ENCODE data around the gene PHF19.
A peak's percentile ranks its signal among the peaks of the same experiment; 100 is the strongest.

PHF19 gene

DNA sequence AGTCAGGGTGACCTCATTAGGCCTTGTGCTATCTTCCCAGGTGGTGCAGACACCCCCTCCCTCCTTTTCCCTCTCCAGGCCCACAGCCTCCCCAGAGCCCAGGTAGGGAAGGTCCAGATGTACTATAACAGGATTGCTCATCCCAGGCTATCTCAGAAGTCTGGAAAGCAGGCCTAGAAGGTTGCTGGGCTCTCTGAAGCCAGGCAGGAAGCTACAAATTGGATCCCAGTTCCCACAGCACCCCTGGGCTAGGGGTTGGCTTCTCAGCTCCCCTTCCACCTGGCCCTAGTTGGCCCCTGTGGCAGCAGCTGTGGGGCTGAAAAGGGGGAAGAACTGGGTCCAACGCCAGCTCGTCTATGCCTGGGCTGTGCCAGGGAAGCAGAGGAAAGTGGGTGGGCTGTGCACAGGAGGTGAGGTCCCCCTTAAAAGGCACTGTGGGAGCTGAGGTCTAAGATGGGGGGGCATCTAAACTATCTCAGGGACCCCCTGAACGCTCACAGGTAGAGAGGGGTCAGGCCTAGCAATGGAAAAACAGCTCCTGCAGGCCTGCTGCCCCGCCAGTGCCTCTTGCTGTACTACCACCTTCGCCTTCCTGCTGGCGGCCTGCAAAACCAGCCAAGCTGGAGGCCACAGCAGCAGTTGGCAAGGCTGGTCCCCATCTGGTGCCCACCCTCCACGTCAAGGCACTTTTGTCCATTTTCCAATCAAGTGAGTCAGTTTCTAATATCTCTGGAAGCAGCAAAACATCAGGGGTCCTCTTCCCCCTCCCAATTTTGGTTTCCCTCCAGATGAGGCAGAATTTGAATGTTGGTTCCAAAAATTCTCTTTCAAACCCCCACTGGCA, 20.9 kb downstream of the PHF19 start:
- DNase-seq (ENCODE audit: low read depth in 3 of 3, low spot score in 1 of 3): no peak

DNA sequence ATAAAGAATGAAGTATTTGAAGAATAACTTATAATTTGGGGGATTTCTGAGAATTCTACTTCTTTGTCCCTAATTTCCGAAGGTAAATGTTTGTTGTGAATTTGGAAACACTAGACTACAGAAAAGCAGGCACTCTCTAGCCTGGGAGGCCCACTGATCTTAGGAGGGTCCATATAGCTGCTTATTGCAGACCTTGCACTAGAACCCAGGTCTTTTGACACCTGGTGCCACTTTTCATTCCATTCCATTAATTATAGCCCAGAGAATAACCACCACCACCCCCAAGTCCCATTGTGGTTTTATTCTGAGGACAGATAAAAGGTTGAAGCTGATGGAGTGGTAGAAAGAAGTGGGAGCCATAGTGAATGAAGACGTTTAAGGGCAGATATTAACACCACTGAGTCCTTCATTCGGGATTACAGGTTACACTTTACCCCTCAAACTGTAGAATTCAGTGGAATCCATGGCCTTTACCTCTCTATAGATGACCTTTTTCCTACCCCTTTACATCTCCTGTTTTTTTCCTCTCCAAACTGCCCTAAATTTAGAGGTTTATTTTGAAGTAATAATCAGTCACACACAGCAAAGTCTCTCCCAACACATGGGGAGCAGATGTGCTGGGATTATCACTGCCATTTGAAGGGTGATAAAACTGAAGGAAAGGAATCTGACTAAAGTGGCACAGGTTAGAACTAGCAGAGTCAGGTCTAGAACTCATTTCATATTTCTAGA, 22.2 kb downstream of the PHF19 start:
- no peak for DNase-seq (ENCODE audit: low read depth in 3 of 3, low spot score in 1 of 3)

DNA sequence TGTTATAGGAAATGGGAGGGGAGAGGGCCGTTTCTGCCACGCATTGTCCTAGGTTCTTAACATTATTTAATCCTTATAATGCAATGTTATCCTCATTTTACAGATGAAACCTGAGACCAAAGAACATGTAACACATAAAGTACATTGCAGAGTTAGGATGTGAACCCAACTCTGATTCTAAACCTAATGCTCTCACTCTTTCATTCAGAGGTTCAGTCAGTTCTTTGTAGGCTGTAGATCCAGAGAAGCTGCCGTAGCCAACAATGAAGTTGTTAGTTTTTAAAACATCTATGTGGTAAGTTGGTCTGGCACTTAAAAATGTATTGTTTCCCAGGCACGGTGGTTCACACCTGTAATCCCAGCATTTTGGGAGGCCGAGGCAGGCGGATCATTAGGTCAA, 23.8 kb downstream of the PHF19 start:
- DNase-seq (ENCODE audit: low read depth in 3 of 3, low spot score in 1 of 3): no peak

DNA sequence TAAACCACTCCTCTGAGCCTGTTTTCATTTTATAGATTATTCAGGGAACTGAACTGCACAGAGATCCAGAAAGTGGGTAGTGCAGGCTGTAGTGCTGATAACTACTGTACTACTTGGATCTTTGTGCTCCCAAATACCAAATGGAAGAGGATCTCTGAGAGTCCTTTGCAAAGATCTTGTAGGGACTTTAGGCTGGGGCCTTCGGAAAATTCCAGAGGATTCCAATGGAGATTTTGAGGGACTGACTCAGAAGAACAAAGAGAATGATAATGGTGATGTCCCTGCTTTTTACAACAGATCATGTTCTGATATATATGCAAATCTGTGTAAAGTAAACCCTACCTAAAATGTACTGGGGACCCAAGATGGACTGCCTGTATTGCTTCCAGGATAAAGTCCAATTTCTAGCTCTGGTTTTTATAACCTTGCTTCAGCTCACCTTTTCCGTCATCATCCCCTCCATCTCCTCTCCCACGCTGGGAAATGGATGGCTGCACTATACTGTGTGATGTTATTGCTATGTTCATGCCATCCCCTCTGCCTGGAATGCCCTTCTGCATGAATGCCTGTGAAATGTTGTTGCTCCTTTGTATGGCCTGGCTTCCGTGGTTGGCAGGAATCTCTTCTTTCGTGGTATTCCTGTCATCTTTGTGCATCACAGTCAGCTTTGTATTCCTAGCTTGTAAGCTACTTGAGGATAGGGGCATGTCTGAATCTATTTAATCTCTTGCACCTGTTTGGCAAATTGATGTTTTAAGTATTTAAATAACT, 24.6 kb downstream of the PHF19 start:
- no peak for DNase-seq (ENCODE audit: low read depth in 3 of 3, low spot score in 1 of 3)

DNA sequence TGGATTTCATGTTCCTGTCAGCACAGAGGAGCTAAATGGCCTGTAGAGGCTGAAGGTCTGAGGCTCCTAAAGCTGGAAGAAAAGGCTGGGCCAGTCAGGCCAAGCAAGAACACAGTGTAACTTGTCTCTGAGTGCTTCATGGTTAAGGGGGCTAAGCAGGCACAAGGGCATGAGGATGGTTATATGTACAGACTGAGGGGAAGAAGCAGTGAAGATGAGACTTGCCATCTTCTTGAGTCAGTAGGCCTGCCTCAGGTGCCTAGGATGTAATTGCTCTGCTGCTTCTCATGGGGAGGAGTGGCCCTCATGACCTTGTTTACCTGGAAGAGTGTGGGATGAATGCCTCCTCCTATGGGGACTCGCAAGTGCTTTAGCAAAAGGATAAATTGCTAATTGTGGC, 25.5 kb downstream of the PHF19 start:
- DNase-seq (ENCODE audit: low read depth in 3 of 3, low spot score in 1 of 3): no peak

DNA sequence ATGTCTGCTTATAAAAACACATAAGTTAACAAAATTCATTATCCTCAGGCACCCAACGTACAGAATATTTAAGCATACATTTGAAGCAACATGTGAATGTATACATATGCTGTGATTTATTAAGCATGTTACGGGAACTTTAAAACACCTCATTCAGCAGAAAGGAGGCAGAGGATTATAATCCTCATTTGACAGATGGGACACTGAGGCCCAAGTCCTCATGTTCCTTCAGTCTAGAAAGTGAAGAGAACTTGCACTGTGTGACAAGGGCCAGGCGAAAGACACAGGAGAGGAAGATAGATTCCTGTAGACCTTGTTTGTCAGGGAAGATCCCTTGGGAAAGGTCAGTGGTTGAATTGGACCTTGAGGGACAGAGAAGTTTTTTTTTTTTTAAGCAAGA, 26.7 kb downstream of the PHF19 start:
- no peak for DNase-seq (ENCODE audit: low read depth in 3 of 3, low spot score in 1 of 3)

DNA sequence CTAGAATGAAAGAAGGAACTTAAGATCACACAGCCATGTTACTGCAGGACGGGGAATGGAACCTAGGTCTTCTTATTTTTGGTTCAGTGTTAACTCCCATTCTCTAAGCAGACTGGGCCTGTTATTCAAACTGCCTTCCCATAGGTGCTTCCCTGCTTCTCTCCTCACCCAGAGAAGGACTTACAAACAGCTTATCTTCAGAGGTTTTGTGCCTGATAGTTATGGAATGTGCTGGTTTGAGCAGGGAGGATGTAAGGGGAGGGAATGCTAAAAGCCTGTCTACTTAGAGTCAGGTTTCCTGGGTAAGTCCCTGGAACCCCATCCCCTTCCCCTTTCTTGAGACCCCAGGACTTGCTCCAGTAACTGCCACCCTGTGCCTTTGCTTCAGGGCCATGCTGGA, 30.1 kb downstream of the PHF19 start:
- no peak for DNase-seq (ENCODE audit: low read depth in 3 of 3, low spot score in 1 of 3)

DNA sequence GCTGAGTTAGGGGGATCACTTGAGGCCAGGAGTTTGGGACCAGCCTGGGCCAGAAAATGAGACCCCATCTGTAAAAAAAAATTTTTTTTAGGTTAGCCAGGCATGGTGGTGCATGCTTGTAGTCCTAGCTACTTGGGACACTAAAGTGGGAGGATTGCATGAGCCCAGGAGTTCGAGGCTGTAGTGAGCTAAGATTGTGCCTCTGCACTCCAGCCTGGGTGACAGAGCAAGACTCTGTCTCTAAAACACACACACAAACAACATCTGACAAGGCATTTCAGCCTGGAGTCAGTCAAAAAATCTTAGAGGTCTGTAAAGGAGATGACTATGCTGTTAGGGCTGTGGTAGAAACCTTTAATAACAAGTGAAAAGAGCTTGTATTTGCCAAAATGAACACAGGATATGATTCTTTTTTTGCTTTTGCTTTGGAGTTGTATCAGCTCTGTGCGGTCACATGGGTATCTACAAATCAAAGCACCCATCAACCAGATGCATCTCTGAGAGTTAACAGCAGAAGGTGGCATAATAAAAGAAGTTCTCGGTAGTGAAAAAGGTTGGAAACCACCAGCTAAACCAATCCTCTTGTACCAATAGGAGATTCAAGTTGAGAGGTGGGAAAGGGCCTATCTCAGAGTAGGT, 30.6 kb downstream of the PHF19 start:
- no peak for DNase-seq (ENCODE audit: low read depth in 3 of 3, low spot score in 1 of 3)

DNA sequence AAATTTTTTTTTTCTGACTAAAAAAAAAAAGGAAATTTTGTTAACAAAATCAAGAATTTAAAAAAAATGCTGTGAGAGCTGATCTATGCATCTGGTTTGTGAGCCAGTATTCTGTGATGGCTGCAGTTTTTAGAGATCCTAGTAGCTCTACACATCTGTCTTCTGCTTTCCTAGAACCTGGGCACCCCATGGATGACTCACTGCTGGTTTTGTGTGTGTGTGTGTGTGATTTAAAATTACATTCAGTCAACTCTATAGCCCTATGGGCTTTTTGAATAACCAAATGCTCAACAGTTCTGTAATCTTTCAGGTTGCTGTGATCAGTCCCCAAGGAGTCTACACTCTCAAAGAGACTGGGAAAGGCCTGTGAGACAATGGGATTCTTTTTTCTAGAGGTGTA, 31.7 kb downstream of the PHF19 start:
- DNase-seq (ENCODE audit: low read depth in 3 of 3, low spot score in 1 of 3): no peak

DNA sequence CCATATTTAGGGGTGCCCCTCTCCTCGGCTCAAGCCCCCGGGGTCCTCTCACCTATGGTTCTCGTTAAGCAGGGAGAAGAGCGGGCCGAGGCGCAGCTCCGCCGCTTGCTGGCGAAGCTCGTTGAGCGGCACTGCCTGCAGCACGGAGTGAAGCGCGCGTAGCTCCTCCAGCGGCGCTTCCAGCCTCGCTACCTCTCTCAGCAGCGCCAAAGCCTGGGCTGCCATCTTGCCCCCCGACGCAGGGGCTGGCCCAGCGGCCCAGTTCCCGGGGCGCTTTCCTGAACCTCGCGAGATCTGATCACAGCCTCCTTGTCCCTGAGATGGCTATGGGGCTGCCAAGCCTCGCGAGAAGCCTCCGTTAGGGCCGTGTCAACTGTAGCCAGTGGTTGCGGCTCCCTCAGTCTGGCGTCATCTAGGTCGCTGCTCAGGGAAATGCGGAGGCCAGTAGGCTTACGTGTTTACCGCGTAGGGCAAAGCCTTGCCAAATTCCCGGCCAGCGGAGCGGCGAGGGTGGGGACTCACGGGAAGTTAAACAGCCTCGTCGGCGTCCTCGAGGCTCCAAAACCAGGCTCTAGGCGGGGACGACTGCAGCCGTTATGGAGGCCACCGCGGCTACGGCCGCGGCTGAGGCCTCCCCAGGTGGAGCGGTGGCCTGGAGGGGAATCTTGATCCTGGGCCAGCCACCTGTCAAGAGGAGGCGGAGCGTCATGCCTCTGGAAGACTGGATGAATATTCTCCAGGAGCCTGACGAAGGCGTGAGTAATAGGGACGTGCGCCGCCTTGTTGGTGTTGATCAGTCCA, 34.1 kb downstream of the PHF19 start, which contains the start of gene PSMD5:
TSS of gene PSMD5 (minus strand) at position 238 of the 801 bp plus-strand sequence. CDS start at position 225, 13 bp downstream.
- peak; percentile 79 to 88 (median 85) for DNase-seq (ENCODE audit: low read depth in 3 of 3, low spot score in 1 of 3)

DNA sequence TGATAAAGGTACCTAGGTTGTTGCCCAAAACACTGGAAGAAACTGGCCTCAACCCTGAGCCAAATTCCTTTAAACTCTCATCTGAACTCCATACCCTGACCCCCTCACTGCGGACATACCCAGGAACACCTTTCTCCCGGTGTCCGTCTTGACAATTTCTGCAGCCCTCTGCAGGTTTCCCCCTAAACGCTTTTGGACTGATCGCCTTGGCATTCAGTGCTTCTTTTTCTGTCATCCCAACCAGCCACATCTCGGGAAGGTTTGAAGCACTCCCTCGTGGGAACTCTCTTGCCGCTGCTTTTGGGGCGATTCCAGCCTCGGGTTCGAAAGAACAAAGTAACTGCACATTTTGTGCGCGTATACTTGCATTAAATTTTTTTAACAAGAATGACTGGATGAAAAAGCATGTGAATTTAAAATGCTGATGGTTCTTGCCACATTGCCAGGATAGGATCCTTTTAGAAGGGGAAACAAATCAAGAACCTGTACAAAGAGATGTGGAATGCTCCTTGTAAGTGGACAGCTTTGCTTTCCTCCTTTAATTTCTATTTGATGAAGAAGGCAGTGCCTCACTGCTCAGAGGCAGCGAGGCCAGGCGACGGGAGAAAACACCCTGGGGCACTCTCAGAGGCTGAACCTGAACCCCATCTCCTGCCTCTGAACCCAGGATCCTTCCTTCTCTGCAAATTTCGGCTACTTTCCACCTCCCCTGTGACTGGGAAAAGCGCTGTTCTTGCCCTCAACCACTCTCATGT, 34.9 kb downstream of the PHF19 start:
- DNase-seq (ENCODE audit: low read depth in 3 of 3, low spot score in 1 of 3): no peak

DNA sequence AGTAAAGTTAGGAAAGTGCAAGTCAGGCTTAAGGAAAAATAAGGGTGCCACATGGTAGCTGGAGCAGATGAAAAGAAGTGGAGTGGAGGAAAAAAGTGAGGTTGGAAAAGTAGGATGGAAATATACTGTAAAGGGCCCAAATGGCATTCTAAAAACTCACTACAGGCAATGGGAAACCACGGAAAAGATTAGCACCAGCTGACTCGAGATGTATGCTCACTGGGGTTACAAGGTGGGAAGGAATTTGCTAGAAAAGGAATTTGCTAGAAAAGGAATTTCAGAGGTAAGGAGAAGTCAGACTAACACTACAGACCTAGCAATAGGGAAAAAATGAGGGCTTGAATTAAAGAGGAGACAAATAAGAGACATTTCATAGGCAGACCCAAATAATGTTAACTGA, 37.8 kb downstream of the PHF19 start:
- DNase-seq (ENCODE audit: low read depth in 3 of 3, low spot score in 1 of 3): no peak

DNA sequence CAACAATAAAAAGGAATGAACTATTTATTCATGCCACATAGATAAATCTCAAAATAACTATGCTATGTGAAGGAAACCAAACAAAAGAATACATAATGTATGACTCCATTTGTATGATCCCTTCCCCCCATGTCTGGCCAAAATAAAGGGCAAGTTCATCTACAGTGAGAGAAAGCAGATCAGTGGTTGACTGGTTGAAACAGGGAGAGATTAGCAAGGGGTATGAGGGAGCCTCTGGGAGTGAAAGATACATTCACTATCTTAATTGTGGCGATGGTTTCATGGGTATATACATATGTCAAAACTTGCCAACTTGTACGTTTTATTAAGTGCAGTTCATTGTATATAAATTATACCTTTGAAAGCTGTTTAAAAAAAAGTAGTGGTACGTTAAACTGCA, 39.1 kb downstream of the PHF19 start:
- DNase-seq (ENCODE audit: low read depth in 3 of 3, low spot score in 1 of 3): no peak

DNA sequence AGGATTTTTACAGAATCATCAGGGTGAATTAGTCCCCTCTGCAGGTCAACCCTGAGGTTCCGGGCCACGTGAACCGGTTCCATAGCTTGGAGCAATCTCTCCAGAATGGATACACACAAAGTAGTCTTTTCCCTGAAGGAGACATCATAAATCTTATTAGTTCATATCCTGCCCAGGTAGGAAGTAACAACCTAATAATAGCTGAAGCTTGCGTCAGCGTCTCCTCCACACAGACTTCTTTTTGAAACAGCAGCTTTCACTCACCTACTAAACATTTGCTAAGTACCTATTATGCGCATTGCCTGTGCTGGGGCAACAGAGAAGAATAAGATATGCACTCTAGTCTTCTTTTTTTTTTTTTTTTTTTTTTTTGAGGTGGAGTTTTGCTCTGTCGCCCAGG, 43.7 kb downstream of the PHF19 start:
- DNase-seq (ENCODE audit: low read depth in 3 of 3, low spot score in 1 of 3): no peak

DNA sequence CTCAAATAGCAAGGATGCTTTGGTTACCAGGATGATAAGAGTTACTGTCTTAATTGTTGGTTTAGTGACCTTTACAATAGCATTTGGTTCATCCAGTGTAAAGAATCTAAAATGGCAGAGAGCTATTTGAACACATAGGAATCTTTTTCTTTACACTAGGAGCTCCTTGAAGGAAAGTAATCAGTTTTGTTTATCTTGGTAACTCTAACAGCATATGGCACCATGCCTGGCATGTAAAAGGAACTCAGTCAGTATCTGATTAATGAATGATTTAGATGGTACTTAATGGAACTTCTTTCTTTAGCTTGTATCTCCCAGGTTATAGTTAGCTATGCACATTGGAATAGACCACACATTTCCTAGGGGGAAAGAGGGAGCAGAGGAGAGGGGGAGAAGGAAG, 44.2 kb downstream of the PHF19 start:
- no peak for DNase-seq (ENCODE audit: low read depth in 3 of 3, low spot score in 1 of 3)

DNA sequence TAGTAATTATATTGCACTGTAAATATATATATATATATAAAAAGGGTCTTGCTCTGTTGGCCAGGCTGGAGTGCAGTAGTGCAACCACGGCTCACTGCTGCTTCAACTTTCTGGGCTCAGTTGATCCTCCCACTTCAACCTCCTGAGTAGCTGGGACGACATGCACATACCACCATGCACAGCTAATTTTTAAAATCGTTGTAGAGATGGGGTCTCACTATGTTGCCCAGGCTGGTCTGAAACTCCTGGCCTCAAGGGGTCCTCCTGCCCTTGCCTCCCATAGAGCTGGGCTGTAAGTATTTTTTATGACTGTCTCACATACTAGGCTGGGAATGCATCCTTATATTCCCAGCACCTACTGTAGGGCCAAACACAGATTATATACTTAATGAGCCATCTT, 46.1 kb downstream of the PHF19 start:
- no peak for DNase-seq (ENCODE audit: low read depth in 3 of 3, low spot score in 1 of 3)

DNA sequence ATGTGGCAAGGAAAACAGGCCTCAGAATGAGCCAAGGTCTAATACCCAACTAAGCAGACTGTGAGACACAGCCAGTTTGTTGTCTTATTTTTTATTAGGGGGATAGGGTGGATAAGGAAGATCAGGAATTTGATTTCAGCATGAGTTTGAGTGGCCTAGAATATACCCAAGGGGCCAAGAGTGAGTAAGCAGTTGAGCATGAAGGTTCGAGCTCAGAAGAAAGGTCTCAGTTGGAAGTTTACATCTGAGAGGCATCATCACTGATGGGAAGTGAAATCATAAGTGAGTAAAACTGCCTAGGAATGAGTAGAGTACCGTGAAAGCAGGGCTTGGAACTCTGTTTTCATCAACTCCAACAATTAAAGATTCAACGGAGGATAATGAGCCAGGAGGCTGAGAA, 46.8 kb downstream of the PHF19 start:
- DNase-seq (ENCODE audit: low read depth in 3 of 3, low spot score in 1 of 3): no peak

DNA sequence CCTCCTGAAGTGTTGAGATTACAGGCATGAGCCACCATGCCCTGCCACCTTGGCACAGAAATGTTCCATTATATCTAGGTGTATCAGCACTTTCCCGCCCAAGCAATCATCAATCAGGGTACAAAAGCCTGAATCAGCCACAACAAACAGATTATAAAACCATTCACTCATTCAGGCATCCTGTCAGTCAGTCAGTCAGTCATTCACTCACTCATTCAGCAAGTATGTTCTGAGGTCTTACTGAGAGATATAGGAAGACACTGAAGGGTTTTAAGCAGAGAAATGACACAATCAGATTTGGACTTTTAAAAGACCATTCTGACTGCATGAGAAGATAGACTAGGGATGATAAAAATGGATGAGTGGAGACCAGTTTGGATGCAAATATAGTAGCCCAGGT, 47.3 kb downstream of the PHF19 start:
- DNase-seq (ENCODE audit: low read depth in 3 of 3, low spot score in 1 of 3): no peak

DNA sequence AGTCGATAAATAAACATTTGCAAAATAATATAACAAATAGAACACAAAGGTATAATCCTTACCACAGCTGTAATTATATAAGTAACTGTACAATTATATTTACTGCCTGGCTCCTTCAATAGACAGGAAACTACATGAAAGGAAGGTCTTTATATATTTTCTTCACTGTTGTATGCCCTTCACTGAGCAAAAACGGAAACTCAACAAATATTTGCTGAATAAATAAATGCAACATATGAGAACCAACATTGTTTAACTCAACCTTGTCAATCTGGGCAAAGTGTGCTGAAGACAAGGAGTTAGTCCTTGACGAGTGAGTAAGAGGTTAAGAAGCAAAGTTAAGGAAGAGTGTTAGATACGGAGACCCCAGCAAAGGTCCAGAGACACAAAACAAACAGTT, 56.9 kb downstream of the PHF19 start:
- DNase-seq (ENCODE audit: low read depth in 3 of 3, low spot score in 1 of 3): no peak

DNA sequence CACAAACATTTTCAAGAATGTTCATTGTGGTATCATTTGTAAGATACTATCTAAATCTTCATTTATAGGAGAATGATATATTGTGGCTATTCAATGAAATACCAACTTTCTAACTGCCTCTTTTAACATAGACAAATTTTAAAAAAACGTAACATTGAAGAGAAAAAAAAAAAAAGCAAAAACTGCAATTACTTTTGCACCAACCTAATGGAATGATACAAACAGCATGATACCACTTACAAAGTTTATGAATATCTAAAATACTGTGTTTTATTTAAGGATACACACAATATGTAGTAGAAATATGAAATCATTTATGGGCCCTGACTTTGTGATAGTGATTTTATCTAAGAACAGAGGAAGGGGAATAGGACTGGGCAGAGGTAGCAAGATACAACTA, 58.4 kb downstream of the PHF19 start:
- DNase-seq (ENCODE audit: low read depth in 3 of 3, low spot score in 1 of 3): no peak

Measured in stimulated activated CD4-positive, alpha-beta T cell treated with anti-CD3 and anti-CD28 coated beads, TNF-alpha, amount 100 ng/mL, for 1 hour (primary cell).